Skin epidermis (tissue), 12 donors: ENCODE measurements around the gene THAP7.
"Not testable (repeated sequence)": the region's sequence is repeated elsewhere in the genome, so short reads cannot be mapped to it uniquely, and the experiment has no call there.

Experiments used
- H3K27ac ChIP-seq, 21 experiments: fragments of 200-600 bp; sonication (generic) in 11 of 21; one replicate each; pipeline ENCODE4 v1.5.0; 2020; ENCODE audit warnings: mild to moderate bottlenecking in 3 of 21, inconsistent platforms in 2 of 21, moderate library complexity in 2 of 21
- H3K4me3 ChIP-seq, 7 experiments: fragments of 200-600 bp; sonication (generic) in 2 of 7; one replicate each; pipeline ENCODE4 v1.5.0; 2020; ENCODE audit warnings: inconsistent platforms in 2 of 7, mild to moderate bottlenecking in 2 of 7, moderate library complexity in 1 of 7

The THAP7 gene

DNA sequence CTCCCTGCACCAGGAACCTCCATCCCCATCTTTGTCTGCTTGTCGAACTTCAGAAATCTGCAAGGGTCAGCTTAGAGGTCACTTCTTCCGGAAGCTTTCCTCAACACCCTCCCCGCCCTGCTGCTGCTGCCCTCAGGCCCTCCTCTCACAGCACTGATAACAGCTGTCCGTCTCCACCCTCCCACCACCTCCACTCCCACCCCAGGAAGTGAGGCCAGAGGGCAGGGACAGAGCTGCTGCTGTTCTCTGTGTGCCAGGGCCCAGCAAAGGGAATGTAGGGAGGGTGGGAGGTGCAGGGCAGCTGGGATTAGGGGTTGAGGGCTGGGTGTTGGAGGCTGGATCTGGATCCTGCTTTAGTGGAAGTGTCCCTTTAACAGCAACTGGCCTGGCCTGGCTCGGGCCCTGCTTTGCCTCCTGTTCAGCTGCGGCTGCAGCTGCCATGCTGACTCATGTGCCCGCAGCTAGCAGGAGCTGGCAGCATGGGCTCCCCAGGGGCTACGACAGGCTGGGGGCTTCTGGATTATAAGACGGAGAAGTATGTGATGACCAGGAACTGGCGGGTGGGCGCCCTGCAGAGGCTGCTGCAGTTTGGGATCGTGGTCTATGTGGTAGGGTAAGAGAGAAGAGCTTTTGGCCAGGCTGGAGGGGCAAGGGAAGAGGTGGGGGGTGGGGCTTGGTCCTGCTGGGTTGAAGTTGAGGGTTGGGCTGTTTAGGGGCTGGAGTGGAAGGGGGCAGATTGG lies 13.0 kb upstream of the THAP7 start, which contains the start of gene P2RX6:
Gene P2RX6 (plus strand): TSS at position 440 of the 740 bp plus-strand sequence. CDS start 10 bp downstream, at position 450.
- Histone ChIP-seq H3K27ac (peak within 1 kb of the TSS in 12 of 21 experiments; percentile 9 to 69 (median 38)), H3K4me3 (peak within 1 kb of the TSS; percentile 24 to 40 (median 29))

DNA sequence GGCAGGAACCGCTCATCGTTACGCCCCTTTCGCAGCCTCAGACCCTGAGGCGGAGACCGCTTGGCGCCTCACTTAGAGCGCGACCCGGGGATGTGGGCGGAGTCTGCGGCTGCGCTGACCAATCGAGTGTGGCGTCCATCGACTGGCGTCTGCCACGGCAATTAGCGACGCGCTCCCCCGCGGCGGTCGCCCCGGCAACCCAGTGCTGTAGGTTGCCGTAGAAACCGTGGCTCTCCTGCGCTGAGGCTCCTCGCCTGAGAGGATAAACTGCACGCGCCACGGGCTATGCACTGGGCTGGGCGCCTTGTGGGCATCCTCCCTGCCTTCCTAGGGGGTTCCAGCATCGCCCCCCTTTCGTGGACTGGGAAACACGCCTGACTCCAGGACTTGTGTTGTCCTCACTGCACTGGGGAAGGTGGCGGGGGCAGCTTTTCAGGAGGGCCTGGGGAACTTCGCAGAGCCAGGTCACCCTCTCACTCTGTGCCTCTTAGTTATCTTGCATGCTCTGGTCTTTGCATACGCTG lies 12.3 kb upstream of the THAP7 start:
- Histone ChIP-seq H3K4me3 (peak overlapping the region; percentile 24 to 40 (median 29)), H3K27ac (peak overlapping the region in 10 of 21 experiments; percentile 13 to 69 (median 38))

- H3K27ac ChIP-seq, result peak overlapping the region in 11 of 21 experiments; percentile 13 to 69 (median 40)
- H3K4me3 ChIP-seq, result peak overlapping the region; percentile 24 to 40 (median 29)
Observed at GRCh38 chr22:21013657-21014201, 11.8 kb upstream of the THAP7 start.

DNA sequence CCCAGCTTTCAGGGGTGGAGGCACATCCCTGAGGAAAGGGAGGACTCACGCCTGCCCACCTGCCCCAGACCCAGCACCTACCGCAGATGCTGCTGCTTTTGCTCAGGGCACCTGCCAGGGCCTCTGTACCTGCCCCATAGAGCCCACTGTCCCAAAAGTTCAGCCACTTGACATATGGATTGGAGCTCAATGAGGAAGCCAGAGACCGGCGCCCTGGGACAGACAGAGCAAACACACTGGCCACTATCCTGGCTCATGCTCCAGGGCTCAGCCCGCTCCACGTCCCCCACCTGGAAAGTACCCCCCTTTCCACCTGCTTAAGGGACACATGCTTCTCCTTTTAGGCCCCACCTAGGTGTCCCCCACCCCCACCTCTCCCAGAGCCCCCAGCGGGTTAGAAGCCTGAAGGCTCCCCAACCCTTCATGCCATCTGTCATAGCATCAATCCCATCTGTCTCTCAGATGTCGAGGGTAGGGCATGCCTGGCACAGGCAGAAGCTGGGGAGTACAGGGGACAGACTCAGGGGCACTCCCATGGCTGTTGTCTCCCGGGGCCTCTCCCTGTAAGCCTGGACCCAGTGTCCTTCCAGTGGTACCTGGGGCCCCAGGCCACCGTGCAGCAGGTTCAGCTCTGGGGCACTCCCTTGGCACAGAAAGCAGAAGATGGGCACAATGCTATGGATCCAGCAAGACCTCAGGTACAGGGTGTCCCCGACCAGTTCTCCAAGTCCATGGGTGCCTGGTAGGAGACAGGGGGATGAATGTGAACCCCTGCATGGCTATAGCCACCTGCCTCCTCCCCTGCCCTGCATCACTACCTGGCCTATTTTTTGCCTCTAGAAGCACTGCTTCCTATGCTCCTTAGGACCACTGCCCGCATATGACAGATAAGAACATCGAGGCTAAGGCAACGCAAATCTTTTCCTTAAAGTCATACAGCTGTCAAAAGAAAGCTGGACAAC lies 10.8 kb upstream of the THAP7 start:
- H3K27ac ChIP-seq, result peak overlapping the region in 1 of 21 experiments; percentile 29

DNA sequence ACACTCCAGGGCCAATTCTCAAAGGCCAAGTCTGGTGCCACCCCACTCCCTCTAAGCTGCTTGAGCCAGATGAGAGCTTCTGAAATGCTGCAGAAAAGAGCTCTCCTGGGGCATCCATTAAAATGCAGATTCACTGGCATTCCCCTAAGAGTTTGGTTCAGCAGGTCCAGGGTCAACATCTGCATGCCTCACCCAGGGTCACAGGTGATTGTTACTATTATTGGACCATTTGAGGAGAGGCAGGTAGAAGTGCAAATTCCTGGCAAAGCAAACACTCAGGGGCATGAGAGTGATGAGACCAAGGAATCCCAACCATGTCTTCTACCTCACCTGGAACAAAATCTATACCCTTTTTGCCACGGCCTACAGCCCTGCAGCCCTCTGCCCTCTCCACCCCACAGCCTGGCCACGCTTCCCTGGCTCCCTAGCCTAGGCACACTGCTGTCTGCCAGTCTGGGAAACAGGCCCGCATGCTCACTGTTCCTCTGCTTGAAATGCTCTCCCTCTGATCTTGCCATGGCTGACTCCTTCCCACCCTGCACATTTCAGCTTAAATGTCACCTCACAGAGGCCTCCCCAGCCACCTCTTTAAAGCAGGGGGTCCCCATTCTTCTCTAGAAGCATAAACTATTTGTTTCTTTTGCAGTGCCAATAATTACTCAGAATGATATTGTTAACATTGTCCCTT lies 8.7 kb upstream of the THAP7 start:
- Histone ChIP-seq H3K4me3 (no peak overlapping the region), H3K27ac (no peak overlapping the region)

More for the DNA sequence above, 10.8 kb upstream of the THAP7 start:
- H3K4me3 ChIP-seq, result no peak overlapping the region

DNA sequence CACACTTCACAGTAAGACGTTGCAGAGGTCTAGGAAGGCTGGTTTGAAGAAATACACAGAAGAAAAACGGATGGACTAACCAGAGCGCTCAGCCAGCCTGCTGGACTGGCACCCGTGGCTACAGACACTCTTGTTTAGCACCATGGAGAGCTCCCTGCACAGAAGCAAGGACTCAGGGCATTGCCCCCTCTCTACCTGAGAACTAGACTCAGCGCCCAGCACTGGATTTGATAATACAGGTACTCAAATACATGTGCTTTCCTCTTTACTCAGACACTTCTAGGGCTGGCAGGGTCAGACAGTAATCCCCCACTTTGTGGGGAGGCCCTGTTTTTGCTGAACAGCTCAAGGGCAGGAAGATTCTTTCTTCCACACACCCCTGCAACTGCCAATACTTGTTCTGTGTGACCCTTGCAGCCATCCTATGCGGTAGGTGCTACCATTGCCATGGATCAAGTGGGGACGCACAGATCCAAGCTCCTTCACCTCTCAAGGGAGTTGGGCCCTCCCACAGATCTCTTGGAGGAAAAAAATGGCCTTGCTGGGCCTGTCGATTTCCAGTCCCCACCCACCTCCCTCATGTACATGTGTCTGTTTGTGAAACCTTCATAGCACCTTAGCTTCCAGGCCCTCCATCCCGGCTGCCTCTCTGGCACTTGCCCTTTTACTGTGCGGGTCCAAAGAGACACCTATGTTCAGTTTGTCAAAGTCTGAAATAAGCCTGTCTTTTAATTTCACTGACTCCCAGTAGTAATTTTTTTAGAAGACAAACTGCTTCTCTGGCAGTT lies 7.9 kb upstream of the THAP7 start:
- Histone ChIP-seq H3K27ac (no peak overlapping the region), H3K4me3 (no peak overlapping the region)

DNA sequence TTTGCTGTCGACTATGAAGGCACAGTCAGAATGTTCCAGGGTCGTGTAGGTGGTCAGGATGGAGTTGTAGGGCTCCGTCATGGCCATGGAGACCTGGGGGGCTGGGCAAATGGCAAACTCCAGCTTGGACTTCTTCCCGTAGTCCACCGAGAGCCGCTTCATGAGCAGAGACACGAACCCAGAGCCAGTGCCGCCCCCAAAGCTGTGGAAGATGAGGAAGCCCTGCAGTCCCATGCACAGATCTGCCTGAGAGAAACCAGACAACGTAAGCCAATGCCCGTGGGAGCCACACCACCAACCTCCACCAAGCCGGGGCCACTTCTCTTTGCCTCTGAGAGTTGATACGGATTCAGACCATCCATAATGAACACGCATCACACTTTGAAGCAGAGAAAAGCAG lies 7.3 kb upstream of the THAP7 start:
- not testable (repeated sequence) for H3K4me3 ChIP-seq, H3K27ac ChIP-seq

DNA sequence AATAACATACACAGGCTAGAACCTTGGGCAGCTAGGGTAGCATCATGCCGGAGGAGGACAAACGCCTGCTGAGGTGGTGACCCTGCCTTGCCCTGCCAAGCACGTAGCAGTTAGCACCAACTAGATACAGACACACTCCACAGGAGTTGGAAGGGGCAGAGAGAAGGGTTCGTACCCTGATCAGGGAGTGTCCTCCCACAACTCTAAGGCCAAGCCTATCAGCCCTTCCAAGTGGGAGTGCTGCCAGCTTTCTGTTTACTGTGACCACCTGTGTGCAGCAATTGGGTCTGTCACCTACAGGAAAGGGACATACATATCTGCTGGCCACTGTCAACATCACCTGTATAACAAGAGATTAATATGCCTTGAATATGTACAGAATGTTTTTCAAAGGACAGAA lies 1.9 kb upstream of the THAP7 start:
- H3K27ac ChIP-seq, result peak overlapping the region in 2 of 21 experiments; percentile 93 to 99
- no peak overlapping the region for H3K4me3 ChIP-seq

- H3K27ac ChIP-seq, result peak overlapping the region; percentile 93 to 100 (median 99)
- peak overlapping the region; percentile 52 to 82 (median 67) for H3K4me3 ChIP-seq
Observed at GRCh38 chr22:21000987-21001600, 824 bp downstream of the THAP7 start.

DNA sequence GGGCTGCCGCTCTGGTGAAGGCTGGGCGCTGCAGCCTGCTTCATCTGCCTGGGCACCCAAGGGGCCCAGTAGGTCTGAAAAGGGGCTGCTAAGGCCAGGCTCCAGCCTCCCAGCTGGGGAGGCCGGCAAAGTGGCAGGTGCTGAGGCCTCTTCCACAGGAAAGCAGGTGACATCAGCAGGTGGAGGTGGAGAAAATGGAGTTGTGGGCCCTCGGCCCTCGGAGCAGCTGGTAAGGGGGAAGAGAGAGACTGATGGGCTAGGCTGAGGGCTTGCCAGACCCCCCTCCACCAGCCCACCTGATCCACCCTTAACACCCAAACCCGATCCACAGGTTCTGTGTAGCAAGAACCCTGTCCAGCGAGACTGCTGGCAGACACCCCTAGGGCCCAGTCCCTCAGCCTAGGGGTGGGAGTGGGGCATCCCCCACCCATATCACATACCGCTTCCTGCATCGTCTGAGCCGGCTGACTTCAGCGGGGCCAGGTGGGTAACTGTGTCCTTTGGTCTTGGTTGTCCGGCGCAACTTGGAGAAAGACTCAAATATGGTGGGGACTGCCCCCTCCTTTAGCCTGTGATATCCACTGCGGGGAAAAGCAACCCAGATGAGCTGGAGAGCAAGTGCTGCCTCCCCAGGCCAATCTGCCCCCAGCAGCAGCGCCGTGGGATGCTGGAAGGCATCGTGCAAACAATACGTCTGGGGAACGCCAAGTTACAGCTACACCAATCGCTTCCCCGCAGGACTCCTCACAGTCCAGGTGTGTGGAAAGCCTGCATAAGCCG lies 1.5 kb downstream of the THAP7 start:
- peak overlapping the region in 18 of 21 experiments; percentile 93 to 100 (median 99) for H3K27ac ChIP-seq
- H3K4me3 ChIP-seq, result peak overlapping the region; percentile 52 to 82 (median 67)

GRCh38 chr22:20999350-21000206 lies 2.3 kb downstream of the THAP7 start:
- H3K4me3 ChIP-seq, result no peak overlapping the region
- peak overlapping the region in 3 of 21 experiments; percentile 93 to 98 (median 94) for H3K27ac ChIP-seq

GRCh38 chr22:20998411-20999336 lies 3.2 kb downstream of the THAP7 start:
- peak overlapping the region in 1 of 21 experiments; percentile 19 for H3K27ac ChIP-seq

DNA sequence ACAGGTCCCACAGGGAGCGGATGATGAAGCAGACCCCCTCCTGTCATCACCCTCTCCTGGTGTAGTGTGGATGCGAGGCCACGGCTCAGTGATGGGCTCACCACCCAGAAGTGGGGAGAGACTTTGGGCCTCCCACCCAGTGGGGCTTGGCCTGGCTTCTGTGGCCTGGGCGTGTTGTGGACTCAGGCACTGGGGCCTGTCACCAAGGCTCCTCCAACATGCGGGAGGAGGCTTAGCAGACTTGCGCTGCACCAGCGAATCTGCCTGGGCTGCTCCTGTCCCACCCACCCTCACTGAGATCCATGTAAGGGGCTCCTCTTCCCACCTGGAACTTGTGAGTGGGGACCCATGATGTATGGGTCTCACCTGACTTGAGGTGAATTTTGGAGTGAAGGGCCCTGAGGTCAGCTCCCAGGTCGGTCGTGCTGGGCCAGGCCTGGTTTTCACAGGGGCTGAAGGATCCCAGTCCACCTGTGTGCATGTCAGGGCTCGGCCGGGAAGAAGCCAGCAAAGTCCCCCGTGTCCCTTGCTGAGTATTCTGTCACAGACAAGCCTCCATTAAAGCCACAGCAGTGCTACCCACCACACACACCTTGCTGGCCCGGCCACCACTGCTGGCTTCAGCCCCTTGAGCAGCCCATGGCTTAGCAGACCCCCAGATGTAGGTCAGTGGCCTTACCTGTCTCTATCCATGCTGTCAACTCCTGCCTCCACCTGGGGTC lies 4.2 kb downstream of the THAP7 start:
- Histone ChIP-seq H3K4me3 (no peak overlapping the region), H3K27ac (peak overlapping the region in 1 of 21 experiments; percentile 19)

More at GRCh38 chr22:20998411-20999336, 3.2 kb downstream of the THAP7 start:
- no peak overlapping the region for H3K4me3 ChIP-seq
